GM18498 (cell line): ENCODE results near the gene SEMA4F.

ENCODE experiments used
- ATAC-seq: cut with Tn5 transposase; IDR thresholded peaks from one replicate; pipeline ENCODE4 v1.9.1; 2021; ENCODE audit warnings: mild to moderate bottlenecking, moderate library complexity; ENCODE audit not compliant: unreplicated experiment

The SEMA4F gene

GRCh38 chr2:74704216-74704615, 50.2 kb downstream of the SEMA4F start:
- no peak for ATAC-seq

GRCh38 chr2:74706741-74707140, 52.7 kb downstream of the SEMA4F start:
- no peak for ATAC-seq

DNA sequence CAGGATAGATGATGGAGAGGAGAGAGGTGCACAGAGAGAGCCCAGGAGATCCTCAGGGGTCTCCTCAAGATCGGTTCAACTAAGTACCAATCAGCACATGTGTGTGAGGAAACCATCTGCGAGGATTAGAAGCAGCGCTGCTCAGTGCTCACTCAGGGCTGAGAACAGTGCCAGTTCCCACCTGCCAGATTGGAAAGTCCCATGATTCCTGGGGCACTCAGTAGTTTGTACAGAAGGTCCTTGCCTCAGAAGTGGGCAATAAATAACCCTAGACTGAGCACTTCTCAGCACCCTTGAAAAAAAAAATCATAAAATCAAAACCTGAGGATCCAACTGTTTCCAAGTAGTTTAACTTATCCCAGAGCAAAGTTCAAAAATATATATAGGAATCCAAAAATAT, 53.8 kb downstream of the SEMA4F start:
- no peak for ATAC-seq

DNA sequence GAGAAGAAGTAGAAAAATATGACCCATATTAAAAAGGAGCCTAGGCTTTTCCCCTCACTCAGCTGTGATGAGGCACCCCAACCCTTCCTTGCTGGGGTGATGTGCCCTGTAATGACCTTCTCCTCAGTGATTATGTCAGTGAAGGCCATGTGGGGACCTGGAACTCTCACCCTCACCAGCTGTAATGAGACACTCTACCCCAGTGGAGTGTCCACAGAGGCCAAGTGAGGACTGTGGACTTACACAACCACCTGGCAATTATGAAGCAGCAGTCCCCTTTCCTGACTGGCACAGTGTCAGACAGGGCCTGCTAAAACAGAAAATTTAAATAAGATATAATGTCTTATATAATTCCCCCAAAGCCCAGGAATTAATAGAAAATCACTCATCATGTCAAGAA, 54.2 kb downstream of the SEMA4F start:
- ATAC-seq: no peak

DNA sequence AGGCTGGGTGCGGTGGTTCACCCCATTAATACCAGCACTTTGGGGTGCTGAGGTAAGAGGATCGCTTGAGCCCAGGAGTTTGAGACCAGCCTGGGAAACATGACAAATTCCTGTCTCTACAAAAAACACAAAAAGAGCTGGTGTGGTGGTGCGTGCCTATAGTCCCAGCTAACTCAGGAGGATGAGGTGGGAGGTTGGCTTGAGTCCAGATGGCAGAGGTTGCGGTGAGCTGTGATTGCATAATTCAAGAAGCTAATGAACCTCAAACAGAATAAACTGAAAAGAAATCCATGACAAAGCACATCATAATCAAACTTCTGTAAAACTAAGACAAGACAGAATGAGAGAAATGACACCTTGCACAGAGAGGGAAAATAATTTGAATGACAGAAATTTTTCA, 54.8 kb downstream of the SEMA4F start:
- ATAC-seq: no peak

- no peak for ATAC-seq
Observed at GRCh38 chr2:74712223-74713053, 58.4 kb downstream of the SEMA4F start.

DNA sequence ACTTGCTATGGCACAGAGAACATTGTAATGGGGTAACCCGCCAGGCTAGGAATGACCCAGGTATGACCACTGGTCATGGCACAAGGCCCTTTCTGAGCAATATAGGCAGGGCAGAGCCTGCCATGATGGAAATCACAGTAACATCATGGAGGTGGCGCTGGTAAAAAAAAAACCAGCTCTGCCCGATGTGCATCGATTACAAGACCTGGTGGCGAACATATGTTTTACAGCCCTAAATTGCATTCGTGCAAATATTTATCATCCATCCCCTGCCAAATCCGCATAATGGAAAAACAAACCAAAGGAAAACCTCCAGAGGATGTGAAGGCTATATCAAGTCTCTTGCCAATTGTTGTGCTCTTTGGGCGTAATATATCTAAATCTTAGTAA, 60.6 kb downstream of the SEMA4F start:
- ATAC-seq: no peak

DNA sequence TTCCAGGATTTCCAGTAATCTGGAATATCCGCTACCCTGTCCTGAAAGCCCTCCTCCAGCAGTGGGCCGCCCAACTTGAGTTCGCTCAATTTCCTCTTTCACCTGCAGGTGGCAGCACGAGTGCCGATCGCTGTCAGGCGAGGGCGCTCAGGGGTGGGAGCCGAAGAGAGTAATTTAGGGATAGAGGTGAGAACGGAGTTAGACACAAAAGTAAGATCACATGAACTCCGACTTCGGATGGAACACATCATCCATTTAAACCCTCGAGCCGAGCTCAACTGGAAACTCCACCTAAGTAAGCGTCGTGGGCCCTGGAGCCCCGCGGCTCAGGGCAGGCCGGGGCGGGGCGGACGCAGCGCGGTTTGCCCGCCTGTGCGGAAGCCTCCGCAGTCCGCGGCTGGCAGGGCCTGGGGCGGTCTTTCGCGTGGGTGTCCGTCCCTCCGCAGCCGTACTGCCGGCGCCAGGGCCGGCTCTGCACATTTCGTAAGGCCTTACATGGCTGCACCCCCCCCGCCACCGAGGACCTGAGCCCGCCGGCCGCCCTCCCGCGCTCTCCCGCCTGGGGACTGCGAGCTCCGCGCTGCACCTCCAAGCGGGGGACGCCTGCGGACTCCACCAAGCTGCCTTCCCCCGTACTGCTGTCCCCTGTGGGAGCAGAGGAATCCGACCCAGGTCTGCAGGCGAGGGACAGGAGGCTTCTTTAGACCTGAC, 61.2 kb downstream of the SEMA4F start:
- ATAC-seq: peak; percentile 92

DNA sequence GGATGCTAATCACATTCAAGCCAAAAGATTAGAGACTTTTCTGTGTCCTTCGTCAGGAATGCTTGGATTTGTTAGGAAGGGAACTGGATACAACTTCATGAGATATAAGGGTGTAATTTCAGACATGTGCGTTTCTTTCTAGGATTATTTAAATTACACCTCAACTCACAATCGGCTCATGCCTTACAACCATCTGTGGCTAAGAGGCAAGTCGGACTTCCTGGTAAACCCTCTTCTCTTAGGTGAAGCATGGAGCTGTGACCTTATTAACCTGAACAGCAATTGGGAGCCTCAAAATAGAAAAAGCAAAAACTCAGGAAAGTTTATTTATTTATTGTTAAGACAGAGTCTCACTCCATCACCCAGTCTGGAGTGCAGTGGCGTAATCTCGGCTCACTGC, 61.8 kb downstream of the SEMA4F start:
- no peak for ATAC-seq

DNA sequence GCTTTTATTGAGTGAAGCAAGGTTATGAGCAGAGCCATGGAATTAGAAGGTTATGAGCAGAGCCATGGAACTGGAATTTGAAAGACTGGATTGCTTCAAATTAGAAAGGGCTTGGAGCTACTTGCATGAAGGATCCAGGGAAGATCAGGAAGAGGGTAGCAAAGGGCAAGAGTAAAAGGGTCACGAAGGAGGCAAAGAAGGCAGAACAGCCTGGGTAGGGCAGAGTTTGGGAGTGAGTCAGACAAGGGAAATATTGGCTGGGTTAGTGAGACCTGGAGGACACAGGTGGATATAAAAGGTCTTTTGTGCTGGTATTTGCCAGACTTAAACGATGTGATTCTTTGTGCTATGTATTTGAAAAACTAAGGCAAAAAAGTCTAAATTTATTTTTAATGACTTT, 65.0 kb downstream of the SEMA4F start:
- no peak for ATAC-seq

GRCh38 chr2:74721316-74721715, 67.3 kb downstream of the SEMA4F start:
- ATAC-seq: no peak

GRCh38 chr2:74724496-74724895, 70.4 kb downstream of the SEMA4F start:
- ATAC-seq: no peak

DNA sequence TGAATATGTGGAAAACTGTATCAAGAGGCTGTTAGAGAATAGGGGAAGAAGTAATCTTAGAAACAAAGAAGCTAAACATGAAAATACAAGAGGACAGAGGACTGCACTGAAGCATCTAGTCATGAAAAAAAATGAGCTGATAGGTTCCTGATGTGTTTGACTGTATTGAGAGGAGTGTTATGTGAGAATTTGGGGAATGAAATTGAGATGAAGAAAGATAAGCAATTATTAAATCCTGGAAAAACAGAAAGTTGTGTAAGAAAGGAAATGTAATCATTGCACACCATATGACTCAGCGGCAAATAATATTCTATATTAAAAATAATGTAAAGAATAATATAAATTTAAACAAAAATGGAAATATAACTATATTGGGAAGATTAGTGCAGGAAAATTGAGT, 71.2 kb downstream of the SEMA4F start:
- no peak for ATAC-seq

GRCh38 chr2:74728842-74729241, 74.8 kb downstream of the SEMA4F start:
- ATAC-seq: no peak

- ATAC-seq: no peak
Observed at GRCh38 chr2:74730530-74730929, 76.5 kb downstream of the SEMA4F start.
